Measurements from ENCODE around the gene FAM162A. TPM values are rescaled to one million over a fixed set of nuclear protein-coding genes. Genes with fewer than 3 reads are reported as not detected.

FAM162A gene
- total RNA-seq, 4 donors from 2014 or later: 32.7 to 46.5 (median 43.7) TPM

- ATAC-seq: no peak
- WGBS, 2 donors (ENCODE audit: low coverage in 1 of 2): 49 to 60% methylated on average over 3 to 4 of the region's 4 CpGs
- H3K4me3 ChIP-seq: no peak overlapping the region
- H3K27ac ChIP-seq: no peak overlapping the region
- H3K27me3 ChIP-seq: no peaks in the 10 kb centered on the region
- peaks cover 0 to 17% (median 3%) of the 10 kb centered on the region in 3 donors for H3K4me1 ChIP-seq
- peaks cover 0 to 42% of the 10 kb centered on the region in 2 donors for H3K36me3 ChIP-seq
- H3K9me3 ChIP-seq: no peaks in the 10 kb centered on the region
- TF ChIP-seq POLR2AphosphoS5 (IDR thresholded peaks at IDR 0.05) (no peak), POLR2A (IDR thresholded peaks at IDR 0.05) (no peak), EP300 (IDR thresholded peaks at IDR 0.05) (no peak)
- TF ChIP-seq, protein P1, sequence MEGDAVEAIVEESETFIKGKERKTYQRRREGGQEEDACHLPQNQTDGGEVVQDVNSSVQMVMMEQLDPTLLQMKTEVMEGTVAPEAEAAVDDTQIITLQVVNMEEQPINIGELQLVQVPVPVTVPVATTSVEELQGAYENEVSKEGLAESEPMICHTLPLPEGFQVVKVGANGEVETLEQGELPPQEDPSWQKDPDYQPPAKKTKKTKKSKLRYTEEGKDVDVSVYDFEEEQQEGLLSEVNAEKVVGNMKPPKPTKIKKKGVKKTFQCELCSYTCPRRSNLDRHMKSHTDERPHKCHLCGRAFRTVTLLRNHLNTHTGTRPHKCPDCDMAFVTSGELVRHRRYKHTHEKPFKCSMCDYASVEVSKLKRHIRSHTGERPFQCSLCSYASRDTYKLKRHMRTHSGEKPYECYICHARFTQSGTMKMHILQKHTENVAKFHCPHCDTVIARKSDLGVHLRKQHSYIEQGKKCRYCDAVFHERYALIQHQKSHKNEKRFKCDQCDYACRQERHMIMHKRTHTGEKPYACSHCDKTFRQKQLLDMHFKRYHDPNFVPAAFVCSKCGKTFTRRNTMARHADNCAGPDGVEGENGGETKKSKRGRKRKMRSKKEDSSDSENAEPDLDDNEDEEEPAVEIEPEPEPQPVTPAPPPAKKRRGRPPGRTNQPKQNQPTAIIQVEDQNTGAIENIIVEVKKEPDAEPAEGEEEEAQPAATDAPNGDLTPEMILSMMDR (IDR thresholded peaks at IDR 0.05): no peak
These were observed 37.1 kb downstream of the FAM162A start for GRCh38 chr3:122421101-122421500.

DNA sequence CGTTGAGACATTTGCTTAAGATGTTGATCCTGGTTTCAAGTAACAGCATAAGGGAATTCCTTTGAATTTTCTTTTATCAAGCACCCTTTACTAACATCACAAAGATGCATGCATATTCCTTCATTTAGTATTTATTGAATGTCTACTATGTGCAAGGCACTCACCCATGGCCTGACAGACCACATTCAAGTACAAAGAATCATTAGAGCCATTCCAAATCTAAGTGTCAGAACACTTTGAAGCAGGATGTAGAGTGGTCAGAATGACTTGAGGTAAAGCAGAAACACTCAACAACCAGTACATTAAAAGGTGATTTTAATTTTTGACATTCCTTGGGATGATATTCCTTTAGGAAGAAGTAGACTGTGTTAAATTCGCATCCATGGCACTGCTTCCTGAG lies 37.9 kb downstream of the FAM162A start:
- no peak for ATAC-seq
- H3K4me1 ChIP-seq: peaks cover 0 to 15% (median 3%) of the 10 kb centered on the region in 3 donors
- H3K4me3 ChIP-seq: no peak overlapping the region
- no peaks in the 10 kb centered on the region for H3K27me3 ChIP-seq
- no peak overlapping the region for H3K27ac ChIP-seq
- no peaks in the 10 kb centered on the region for H3K9me3 ChIP-seq
- H3K36me3 ChIP-seq: peaks cover 0 to 49% of the 10 kb centered on the region in 2 donors
- 94 to 97% methylated on average over 2 of the region's 2 CpGs for WGBS, 2 donors (ENCODE audit: low coverage in 1 of 2)
- TF ChIP-seq EP300 (IDR thresholded peaks at IDR 0.05) (no peak), POLR2A (IDR thresholded peaks at IDR 0.05) (no peak), POLR2AphosphoS5 (IDR thresholded peaks at IDR 0.05) (no peak)
- TF ChIP-seq, protein P1 (IDR thresholded peaks at IDR 0.05): no peak

DNA sequence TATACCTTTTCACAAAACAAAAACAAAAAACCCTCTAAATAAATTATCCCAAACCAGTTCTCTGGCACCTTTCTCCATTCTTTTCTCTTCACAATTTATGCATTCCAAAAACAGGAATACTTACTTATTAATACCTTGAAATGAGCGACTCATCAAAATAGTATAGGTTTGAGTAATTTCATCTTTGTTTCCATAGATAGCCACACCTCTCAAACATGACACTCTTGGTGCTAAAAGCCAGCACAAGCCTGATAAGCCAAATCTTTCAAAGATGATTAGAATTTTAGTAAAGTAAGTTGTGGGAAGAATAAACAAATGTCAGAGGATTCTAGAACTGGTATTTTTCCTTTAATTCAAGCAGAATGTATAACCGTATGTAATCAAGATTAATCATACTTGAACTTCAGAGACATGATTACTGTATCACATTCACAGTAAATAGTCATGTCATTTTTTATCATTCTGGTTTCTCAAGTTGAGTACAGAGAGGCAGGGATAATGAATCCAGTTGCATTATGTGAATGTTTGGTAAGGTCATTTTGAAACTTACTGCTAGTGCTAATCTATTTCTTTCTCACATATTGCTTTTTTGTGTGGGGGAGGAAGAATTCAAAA lies 44.0 kb downstream of the FAM162A start:
- H3K27me3 ChIP-seq: no peaks in the 10 kb centered on the region
- H3K36me3 ChIP-seq: peaks cover 0 to 86% of the 10 kb centered on the region in 2 donors
- no peak overlapping the region for H3K4me3 ChIP-seq
- 57 to 85% methylated on average over 2 of the region's 2 CpGs for WGBS, 2 donors (ENCODE audit: low coverage in 1 of 2)
- H3K27ac ChIP-seq: no peak overlapping the region
- ATAC-seq: no peak
- H3K9me3 ChIP-seq: no peaks in the 10 kb centered on the region
- peaks cover 0 to 7% (median 0%) of the 10 kb centered on the region in 3 donors for H3K4me1 ChIP-seq
- TF ChIP-seq, protein P1 (IDR thresholded peaks at IDR 0.05): no peak

DNA sequence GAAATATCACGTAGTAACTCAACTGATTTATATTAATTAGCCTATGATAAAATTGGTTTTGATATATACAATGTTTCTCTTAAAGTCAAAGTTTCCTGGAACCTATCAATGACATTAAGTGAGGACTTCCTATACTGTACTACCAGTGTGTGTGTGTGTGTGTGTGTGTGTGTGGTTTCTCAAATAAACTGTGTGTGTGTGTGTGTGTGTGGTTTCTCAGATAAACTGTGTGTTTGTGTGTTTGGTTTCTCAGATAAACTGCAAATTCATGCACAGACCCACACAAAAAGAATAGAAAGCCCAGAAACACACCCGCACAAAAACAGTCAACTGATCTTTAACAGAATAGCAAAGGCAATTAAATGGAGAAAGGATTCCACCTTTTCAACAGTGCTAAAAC lies 46.4 kb downstream of the FAM162A start:
- no peak for ATAC-seq
- WGBS, 2 donors (ENCODE audit: low coverage in 1 of 2): 84 to 100% methylated on average over 1 to 2 of the region's 2 CpGs
- H3K36me3 ChIP-seq: peaks cover 0 to 82% of the 10 kb centered on the region in 2 donors

GRCh38 chr3:122435950-122436349 lies 52.0 kb downstream of the FAM162A start:
- TF ChIP-seq EP300 (IDR thresholded peaks at IDR 0.05) (no peak), POLR2AphosphoS5 (IDR thresholded peaks at IDR 0.05) (no peak), POLR2A (IDR thresholded peaks at IDR 0.05) (no peak)
- TF ChIP-seq, protein P1 (IDR thresholded peaks at IDR 0.05): no peak
- no peaks in the 10 kb centered on the region for H3K9me3 ChIP-seq
- no peak for ATAC-seq
- 93 to 96% methylated on average over 9 of the region's 9 CpGs for WGBS, 2 donors (ENCODE audit: low coverage in 1 of 2)
- H3K36me3 ChIP-seq: peaks cover 3 to 90% of the 10 kb centered on the region in 2 donors
- no peak overlapping the region for H3K27ac ChIP-seq
- no peaks in the 10 kb centered on the region for H3K27me3 ChIP-seq
- no peak overlapping the region for H3K4me3 ChIP-seq
- H3K4me1 ChIP-seq: no peaks in the 10 kb centered on the region

More for the DNA sequence above, 46.4 kb downstream of the FAM162A start:
- Histone ChIP-seq H3K4me3 (no peak overlapping the region), H3K27me3 (no peaks in the 10 kb centered on the region), H3K27ac (no peak overlapping the region), H3K9me3 (no peaks in the 10 kb centered on the region), H3K4me1 (peaks cover 0 to 7% (median 0%) of the 10 kb centered on the region in 3 donors)
- no peak for TF ChIP-seq POLR2AphosphoS5 (IDR thresholded peaks at IDR 0.05)
- TF ChIP-seq, protein P1 (IDR thresholded peaks at IDR 0.05): no peak
- no peak for TF ChIP-seq POLR2A (IDR thresholded peaks at IDR 0.05)
- TF ChIP-seq EP300 (IDR thresholded peaks at IDR 0.05): no peak

All from gastroesophageal sphincter (tissue), 4 donors.